Effector CD4-positive, alpha-beta T cell (primary cell): ENCODE measurements around the gene CCBE1.
"Not testable (repeated sequence)": the region's sequence is repeated elsewhere in the genome, so short reads cannot be mapped to it uniquely, and the experiment has no call there.

Experiments
- DNase-seq: peaks from one replicate; pipeline ENCODE4 v3.0.0-alpha.2; 2020

Gene CCBE1

GRCh38 chr18:59520562-59521355 is 176.5 kb downstream of the CCBE1 start:
- DNase-seq: no peak

- no peak for DNase-seq
These were observed 178.5 kb downstream of the CCBE1 start for GRCh38 chr18:59518705-59519104.

GRCh38 chr18:59517446-59518165 is 179.6 kb downstream of the CCBE1 start:
- no peak for DNase-seq

- DNase-seq: no peak
These were observed 180.7 kb downstream of the CCBE1 start for GRCh38 chr18:59516356-59517155.

- DNase-seq: not testable (repeated sequence)
These were observed 181.3 kb downstream of the CCBE1 start for GRCh38 chr18:59515956-59516355.

- no peak for DNase-seq
These were observed 182.1 kb downstream of the CCBE1 start for GRCh38 chr18:59515147-59515546.

GRCh38 chr18:59514203-59514602 is 183.0 kb downstream of the CCBE1 start:
- DNase-seq: no peak

GRCh38 chr18:59512025-59512755 is 185.0 kb downstream of the CCBE1 start:
- no peak for DNase-seq

- no peak for DNase-seq
These were observed 187.5 kb downstream of the CCBE1 start for GRCh38 chr18:59509481-59510442.

GRCh38 chr18:59505356-59505755 is 191.9 kb downstream of the CCBE1 start:
- DNase-seq: no peak

GRCh38 chr18:59502274-59503175 is 194.7 kb downstream of the CCBE1 start:
- DNase-seq: no peak

- no peak for DNase-seq
These were observed 195.3 kb downstream of the CCBE1 start for GRCh38 chr18:59501920-59502273.

- no peak for DNase-seq
These were observed 196.5 kb downstream of the CCBE1 start for GRCh38 chr18:59500765-59501164.

- DNase-seq: no peak
These were observed 198.6 kb downstream of the CCBE1 start for GRCh38 chr18:59498506-59499086.

- DNase-seq: no peak
These were observed 204.3 kb downstream of the CCBE1 start for GRCh38 chr18:59492756-59493421.

- no peak for DNase-seq
These were observed 208.3 kb downstream of the CCBE1 start for GRCh38 chr18:59488899-59489298.

GRCh38 chr18:59485382-59485781 is 211.8 kb downstream of the CCBE1 start:
- DNase-seq: no peak

GRCh38 chr18:59484561-59485328 is 212.5 kb downstream of the CCBE1 start:
- no peak for DNase-seq

GRCh38 chr18:59484131-59484530 is 213.1 kb downstream of the CCBE1 start:
- no peak for DNase-seq
